DOHH2 (cell line): Measurements from ENCODE around the gene UBE2I.

ENCODE experiments used
- EZH2phosphoT487 ChIP-seq: fragments of 200-600 bp; sonication (generic); IDR thresholded peaks from 2 replicates; pipeline ENCODE4 v1.6.1; 2017; ENCODE audit warnings: borderline replicate concordance, mild to moderate bottlenecking, antibody characterized with exemption, low read length, moderate library complexity, mixed read lengths
- TF ChIP-seq, protein P1 (sequence below): fragments of 200-600 bp; sonication (generic); IDR thresholded peaks from one replicate; pipeline ENCODE4 v1.5.1; 2014; ENCODE audit warnings: antibody characterized with exemption, mild to moderate bottlenecking, low read depth, low read length; ENCODE audit not compliant: poor library complexity, severe bottlenecking

DNA sequence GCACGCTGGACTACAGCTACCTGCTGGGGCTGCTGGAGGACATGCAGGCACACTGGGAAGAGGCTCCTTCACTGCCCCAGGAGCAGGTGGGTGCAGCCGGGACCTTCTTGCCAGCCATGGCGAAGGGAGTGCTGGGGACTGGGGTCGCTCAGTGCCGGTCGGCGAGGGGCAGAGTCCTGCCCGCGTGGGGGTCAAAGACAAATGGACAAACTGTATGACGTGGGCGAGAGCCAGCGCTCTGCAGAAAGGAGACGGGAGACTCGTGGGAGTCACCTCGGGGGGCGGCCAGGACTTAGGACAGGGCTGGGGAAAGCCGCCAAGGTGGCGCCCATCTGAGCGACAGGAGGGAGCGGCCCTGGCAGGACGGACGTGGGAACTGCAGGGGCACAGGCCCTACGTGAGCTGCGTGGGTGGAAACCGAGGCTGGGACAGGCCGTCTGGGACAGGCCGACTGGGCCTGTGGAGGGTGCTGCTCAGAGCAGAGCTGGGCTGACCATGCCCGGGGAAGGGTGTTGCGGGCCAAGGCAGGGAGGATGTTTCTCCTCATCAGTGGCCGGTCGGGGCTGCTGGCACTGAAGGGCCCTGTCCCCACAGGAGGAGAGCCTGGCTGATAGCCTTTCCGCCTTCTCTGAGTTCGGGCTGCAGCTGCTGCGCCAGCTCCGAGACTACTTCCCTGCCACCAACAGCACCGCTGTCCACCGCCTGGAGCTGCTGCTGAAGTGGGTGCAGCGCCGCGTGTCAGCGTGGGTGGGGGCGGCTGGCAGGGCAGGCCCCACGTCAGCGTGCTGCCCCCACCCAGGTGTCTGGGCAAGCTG is 34.2 kb downstream of the UBE2I start:
- TF ChIP-seq, protein P1, sequence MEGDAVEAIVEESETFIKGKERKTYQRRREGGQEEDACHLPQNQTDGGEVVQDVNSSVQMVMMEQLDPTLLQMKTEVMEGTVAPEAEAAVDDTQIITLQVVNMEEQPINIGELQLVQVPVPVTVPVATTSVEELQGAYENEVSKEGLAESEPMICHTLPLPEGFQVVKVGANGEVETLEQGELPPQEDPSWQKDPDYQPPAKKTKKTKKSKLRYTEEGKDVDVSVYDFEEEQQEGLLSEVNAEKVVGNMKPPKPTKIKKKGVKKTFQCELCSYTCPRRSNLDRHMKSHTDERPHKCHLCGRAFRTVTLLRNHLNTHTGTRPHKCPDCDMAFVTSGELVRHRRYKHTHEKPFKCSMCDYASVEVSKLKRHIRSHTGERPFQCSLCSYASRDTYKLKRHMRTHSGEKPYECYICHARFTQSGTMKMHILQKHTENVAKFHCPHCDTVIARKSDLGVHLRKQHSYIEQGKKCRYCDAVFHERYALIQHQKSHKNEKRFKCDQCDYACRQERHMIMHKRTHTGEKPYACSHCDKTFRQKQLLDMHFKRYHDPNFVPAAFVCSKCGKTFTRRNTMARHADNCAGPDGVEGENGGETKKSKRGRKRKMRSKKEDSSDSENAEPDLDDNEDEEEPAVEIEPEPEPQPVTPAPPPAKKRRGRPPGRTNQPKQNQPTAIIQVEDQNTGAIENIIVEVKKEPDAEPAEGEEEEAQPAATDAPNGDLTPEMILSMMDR = no peak
- TF ChIP-seq EZH2phosphoT487 = no peak
